Common myeloid progenitor, CD34-positive (primary cell): ENCODE measurements around the gene FOXO6.

Source experiments
- CTCF ChIA-PET: fragments of 350-600 bp; sonication (Branson Sonifier 250); formaldehyde crosslinking; loops from one replicate; lab custom pipeline; 2021; ENCODE audit warnings: antibody characterized with exemption; lab: Charles Lee
- POLR2A ChIA-PET: fragments of 350-600 bp; sonication (Branson Sonifier 250); formaldehyde crosslinking; loops from one replicate; lab custom pipeline; 2021; ENCODE audit warnings: antibody characterized with exemption; lab: Charles Lee
- DNase-seq, 3 donors: peaks; one replicate each; pipeline versions ENCODE4 v3.0.0 to v3.0.0-alpha.2; 2013
- H3K27ac ChIP-seq, 2 experiments: 1 replicate in 1 of 2; 2 replicates in 1 of 2; pipeline ENCODE4 v1.7.0; 2013; ENCODE audit warnings: inconsistent platforms in 2 of 2, low read length in 2 of 2, mild to moderate bottlenecking in 2 of 2, low read depth in 1 of 2, moderate library complexity in 1 of 2; ENCODE audit not compliant: severe bottlenecking in 2 of 2, insufficient read depth in 1 of 2, poor library complexity in 1 of 2
- H3K27me3 ChIP-seq, 5 experiments: replicated peaks in 2 of 5; 1 replicate in 3 of 5; 2 replicates in 2 of 5; pipeline versions ENCODE4 v1.6.1 to v1.7.0; 2013; ENCODE audit warnings: low read length in 4 of 5, mild to moderate bottlenecking in 2 of 5, moderate library complexity in 2 of 5, inconsistent platforms in 1 of 5; ENCODE audit not compliant: insufficient read depth in 5 of 5, control insufficient read depth in 4 of 5
- H3K36me3 ChIP-seq, 4 experiments: 1 replicate in 2 of 4; 2 replicates in 2 of 4; pipeline versions ENCODE4 v1.6.1 to v1.7.0; 2013; ENCODE audit warnings: low read length in 3 of 4, control low read depth in 1 of 4, mild to moderate bottlenecking in 1 of 4; ENCODE audit not compliant: control insufficient read depth in 4 of 4, insufficient read depth in 4 of 4
- H3K4me1 ChIP-seq, 4 experiments: 1 replicate in 3 of 4; 2 replicates in 1 of 4; pipeline versions ENCODE4 v1.6.1 to v1.7.1; 2013; ENCODE audit warnings: low read length in 3 of 4, mild to moderate bottlenecking in 3 of 4, control low read depth in 1 of 4, inconsistent platforms in 1 of 4, moderate library complexity in 1 of 4; ENCODE audit not compliant: control insufficient read depth in 4 of 4, insufficient read depth in 4 of 4; ENCODE audit errors: control extremely low read depth in 1 of 4
- H3K4me3 ChIP-seq, 7 experiments: 1 replicate in 4 of 7; 2 replicates in 3 of 7; pipeline versions ENCODE4 v1.5.1 to v1.7.0; 2013; ENCODE audit warnings: mild to moderate bottlenecking in 7 of 7, low read length in 6 of 7, moderate library complexity in 6 of 7, inconsistent platforms in 2 of 7, low read depth in 2 of 7, control low read depth in 1 of 7; ENCODE audit not compliant: insufficient read depth in 4 of 7, control insufficient read depth in 1 of 7; ENCODE audit errors: extremely low read depth in 1 of 7
- H3K9me3 ChIP-seq, 5 experiments: 1 replicate in 4 of 5; 2 replicates in 1 of 5; pipeline versions ENCODE4 v1.6.1 to v1.7.1; 2013; ENCODE audit warnings: low read length in 4 of 5, mild to moderate bottlenecking in 2 of 5, inconsistent platforms in 1 of 5, low read depth in 1 of 5, moderate library complexity in 1 of 5; ENCODE audit not compliant: control insufficient read depth in 4 of 5, insufficient read depth in 2 of 5; ENCODE audit errors: control extremely low read depth in 1 of 5
- WGBS: methylation state at CpG from one replicate; pipeline ENCODE4 v1.1.5; 2013; ENCODE audit not compliant: insufficient coverage; 5-methylcytosine and 5-hydroxymethylcytosine counted together

The FOXO6 gene

GRCh38 chr1:41416552-41417334 lies 55.5 kb downstream of the FOXO6 start:
- H3K27me3 ChIP-seq, result peaks cover 0 to 6% (median 0%) of the 10 kb centered on the region in 5 experiments
- no peaks in the 10 kb centered on the region for H3K4me1 ChIP-seq
- no peak overlapping the region for H3K4me3 ChIP-seq
- ChIA-PET CTCF (interaction anchor here (0.8 to 15.8 kb wide), 34 partner anchors 10 to 155 kb away, joined by 3 to 205 read pairs (median 4); no protein-coding TSS in a partner anchor), POLR2A (no interaction called here)
- H3K27ac ChIP-seq, result no peak overlapping the region
- WGBS, result 54% methylated on average over 14 of the region's 18 CpGs
- no peaks in the 10 kb centered on the region for H3K9me3 ChIP-seq
- DNase-seq, result peak; percentile 71 to 80 (median 78)
- H3K36me3 ChIP-seq, result no peaks in the 10 kb centered on the region

- no peak overlapping the region for H3K27ac ChIP-seq
- no peaks in the 10 kb centered on the region for H3K9me3 ChIP-seq
- H3K27me3 ChIP-seq, result peaks cover 0 to 6% (median 0%) of the 10 kb centered on the region in 5 experiments
- WGBS, result 17% methylated on average over 1 of the region's 1 CpG
- no peak overlapping the region for H3K4me3 ChIP-seq
- ChIA-PET CTCF (interaction anchor here (0.9 to 15.8 kb wide), 25 partner anchors 10 to 157 kb away, joined by 3 to 205 read pairs (median 5); no protein-coding TSS in a partner anchor), POLR2A (no interaction called here)
- no peaks in the 10 kb centered on the region for H3K4me1 ChIP-seq
- no peaks in the 10 kb centered on the region for H3K36me3 ChIP-seq
- no peak for DNase-seq
These were observed 56.1 kb downstream of the FOXO6 start for GRCh38 chr1:41417335-41417682.

- no peaks in the 10 kb centered on the region for H3K36me3 ChIP-seq
- H3K4me3 ChIP-seq, result no peak overlapping the region
- ChIA-PET CTCF (interaction anchor here (0.7 to 15.8 kb wide), 29 partner anchors 10 to 160 kb away, joined by 3 to 205 read pairs (median 4); no protein-coding TSS in a partner anchor), POLR2A (no interaction called here)
- no peaks in the 10 kb centered on the region for H3K9me3 ChIP-seq
- H3K4me1 ChIP-seq, result no peaks in the 10 kb centered on the region
- WGBS, result 86% methylated on average over 5 of the region's 6 CpGs
- no peak for DNase-seq
- no peak overlapping the region for H3K27ac ChIP-seq
- H3K27me3 ChIP-seq, result peaks cover 0 to 6% (median 0%) of the 10 kb centered on the region in 5 experiments
These were observed 56.5 kb downstream of the FOXO6 start for GRCh38 chr1:41417746-41418145.

- no peaks in the 10 kb centered on the region for H3K9me3 ChIP-seq
- peaks cover 0 to 6% (median 0%) of the 10 kb centered on the region in 5 experiments for H3K27me3 ChIP-seq
- WGBS, result 92% methylated on average over 15 of the region's 16 CpGs
- H3K4me1 ChIP-seq, result no peaks in the 10 kb centered on the region
- ChIA-PET CTCF (interaction anchor here (0.5 to 15.8 kb wide), 12 partner anchors 13 to 1868 kb away, joined by 3 to 205 read pairs (median 6); no protein-coding TSS in a partner anchor), POLR2A (no interaction called here)
- no peaks in the 10 kb centered on the region for H3K36me3 ChIP-seq
- H3K27ac ChIP-seq, result no peak overlapping the region
- DNase-seq, result no peak
- H3K4me3 ChIP-seq, result no peak overlapping the region
These were observed 57.8 kb downstream of the FOXO6 start for GRCh38 chr1:41418857-41419583.

- no peaks in the 10 kb centered on the region for H3K36me3 ChIP-seq
- H3K9me3 ChIP-seq, result no peaks in the 10 kb centered on the region
- ChIA-PET CTCF (interaction anchor here (1.3 to 15.8 kb wide), 4 partner anchors 60 to 137 kb away, joined by 3 to 205 read pairs (median 29); no protein-coding TSS in a partner anchor), POLR2A (no interaction called here)
- H3K27me3 ChIP-seq, result peaks cover 0 to 6% (median 0%) of the 10 kb centered on the region in 5 experiments
- no peak for DNase-seq
- no peak overlapping the region for H3K27ac ChIP-seq
- no peaks in the 10 kb centered on the region for H3K4me1 ChIP-seq
- no peak overlapping the region for H3K4me3 ChIP-seq
- 97% methylated on average over 7 of the region's 8 CpGs for WGBS
These were observed 58.5 kb downstream of the FOXO6 start for GRCh38 chr1:41419584-41420295.

GRCh38 chr1:41420351-41420750 lies 59.1 kb downstream of the FOXO6 start:
- Histone ChIP-seq H3K9me3 (no peaks in the 10 kb centered on the region), H3K4me3 (no peak overlapping the region), H3K36me3 (no peaks in the 10 kb centered on the region), H3K27ac (no peak overlapping the region), H3K4me1 (no peaks in the 10 kb centered on the region), H3K27me3 (peaks cover 0 to 4% (median 0%) of the 10 kb centered on the region in 5 experiments)
- CTCF ChIA-PET, result interaction anchor here (1.3 to 15.8 kb wide), 5 partner anchors 12 to 137 kb away, joined by 3 to 205 read pairs (median 7); no protein-coding TSS in a partner anchor
- DNase-seq, result no peak
- WGBS, result 92% methylated on average over 2 of the region's 4 CpGs
- POLR2A ChIA-PET, result no interaction called here
